ENCODE results near the gene ZNF281.
A peak's percentile ranks its signal among the peaks of the same experiment; 100 is the strongest.
"Not testable (repeated sequence)": the region's sequence is repeated elsewhere in the genome, so short reads cannot be mapped to it uniquely, and the experiment has no call there.

The ZNF281 gene, protein sequence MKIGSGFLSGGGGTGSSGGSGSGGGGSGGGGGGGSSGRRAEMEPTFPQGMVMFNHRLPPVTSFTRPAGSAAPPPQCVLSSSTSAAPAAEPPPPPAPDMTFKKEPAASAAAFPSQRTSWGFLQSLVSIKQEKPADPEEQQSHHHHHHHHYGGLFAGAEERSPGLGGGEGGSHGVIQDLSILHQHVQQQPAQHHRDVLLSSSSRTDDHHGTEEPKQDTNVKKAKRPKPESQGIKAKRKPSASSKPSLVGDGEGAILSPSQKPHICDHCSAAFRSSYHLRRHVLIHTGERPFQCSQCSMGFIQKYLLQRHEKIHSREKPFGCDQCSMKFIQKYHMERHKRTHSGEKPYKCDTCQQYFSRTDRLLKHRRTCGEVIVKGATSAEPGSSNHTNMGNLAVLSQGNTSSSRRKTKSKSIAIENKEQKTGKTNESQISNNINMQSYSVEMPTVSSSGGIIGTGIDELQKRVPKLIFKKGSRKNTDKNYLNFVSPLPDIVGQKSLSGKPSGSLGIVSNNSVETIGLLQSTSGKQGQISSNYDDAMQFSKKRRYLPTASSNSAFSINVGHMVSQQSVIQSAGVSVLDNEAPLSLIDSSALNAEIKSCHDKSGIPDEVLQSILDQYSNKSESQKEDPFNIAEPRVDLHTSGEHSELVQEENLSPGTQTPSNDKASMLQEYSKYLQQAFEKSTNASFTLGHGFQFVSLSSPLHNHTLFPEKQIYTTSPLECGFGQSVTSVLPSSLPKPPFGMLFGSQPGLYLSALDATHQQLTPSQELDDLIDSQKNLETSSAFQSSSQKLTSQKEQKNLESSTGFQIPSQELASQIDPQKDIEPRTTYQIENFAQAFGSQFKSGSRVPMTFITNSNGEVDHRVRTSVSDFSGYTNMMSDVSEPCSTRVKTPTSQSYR

DNA sequence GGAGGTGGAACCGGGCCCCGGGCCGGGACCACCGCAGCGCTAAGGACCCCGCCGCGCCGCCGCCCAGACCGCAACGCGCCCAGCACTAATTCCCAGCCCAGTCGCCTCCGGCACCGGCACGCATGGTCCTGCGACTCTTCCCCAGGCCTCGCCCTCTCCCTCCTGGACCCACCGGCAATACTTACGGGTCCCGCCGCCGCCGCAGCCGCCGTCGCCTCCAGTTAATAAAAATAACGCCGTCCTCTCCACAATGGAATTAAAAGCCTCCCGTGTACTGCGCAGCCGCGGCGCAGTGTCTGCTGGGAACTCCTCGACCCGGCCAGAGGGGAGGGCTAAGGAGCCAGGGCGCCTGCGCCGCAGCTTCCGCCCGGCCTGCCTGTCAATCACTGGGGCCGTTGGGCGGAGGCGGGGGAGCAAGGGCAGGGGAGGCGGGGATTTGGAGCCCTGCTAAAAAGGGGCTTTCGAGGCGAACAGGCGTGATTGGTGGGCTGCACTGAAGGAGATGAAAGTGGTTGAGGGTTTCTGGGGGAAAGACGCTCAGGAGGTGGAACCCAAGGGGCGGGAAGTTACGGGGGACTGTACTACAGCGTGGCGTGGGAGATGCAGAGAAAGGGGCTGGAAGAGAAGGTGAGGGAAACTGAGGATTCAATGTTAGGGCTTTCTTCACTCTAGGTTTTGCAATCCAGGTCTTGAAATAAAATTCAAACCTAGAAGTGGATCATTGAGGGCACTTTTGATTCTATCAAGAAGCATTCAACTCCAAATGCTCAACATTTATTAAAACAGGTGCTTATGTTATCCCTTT, at the start of gene ZNF281:
TSS of gene ZNF281 (minus strand) at position 276 of the 805 bp plus-strand sequence. CDS start 331 bp downstream, outside the sequence.
- DNase-seq, result peak; percentile 95

DNA sequence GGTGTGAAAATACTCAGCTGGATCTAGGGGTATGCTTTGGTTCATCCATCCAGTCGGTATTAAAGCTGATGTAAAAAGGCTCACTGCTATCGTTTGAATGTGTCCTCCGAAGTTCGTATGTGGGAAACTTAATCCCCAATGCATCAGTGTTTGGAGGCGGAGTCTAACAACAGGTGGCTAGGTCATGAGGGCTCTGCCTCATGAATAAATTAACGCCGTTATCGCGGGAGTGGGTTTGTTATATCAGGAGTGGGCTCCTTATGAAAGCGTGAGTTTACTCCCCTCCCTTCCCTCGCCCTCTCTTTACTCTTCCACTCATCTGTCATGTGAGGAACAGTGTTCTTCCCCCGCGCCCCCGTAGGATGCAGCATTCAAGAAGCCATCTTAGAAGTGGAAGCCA, 48.9 kb upstream of the ZNF281 start:
- DNase-seq, result no peak

DNA sequence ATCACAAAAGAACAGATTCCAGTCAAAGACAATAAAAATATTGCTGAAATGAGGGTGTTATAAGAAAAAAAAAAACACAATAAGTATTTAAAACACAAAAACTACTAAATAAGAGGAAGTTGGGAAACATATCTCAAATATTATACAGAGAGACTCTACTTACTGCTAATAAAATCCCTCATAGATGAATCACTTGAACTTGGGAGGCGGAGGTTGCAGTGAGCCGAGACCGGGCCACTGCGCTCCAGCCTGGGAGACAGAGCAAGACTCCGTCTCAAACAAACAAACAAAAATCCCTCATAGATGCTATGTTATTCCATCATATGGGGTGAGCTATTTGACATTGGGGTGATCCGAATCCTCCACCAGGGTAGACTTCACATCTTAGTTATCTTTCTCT, 48.0 kb upstream of the ZNF281 start:
- DNase-seq, result no peak

DNA sequence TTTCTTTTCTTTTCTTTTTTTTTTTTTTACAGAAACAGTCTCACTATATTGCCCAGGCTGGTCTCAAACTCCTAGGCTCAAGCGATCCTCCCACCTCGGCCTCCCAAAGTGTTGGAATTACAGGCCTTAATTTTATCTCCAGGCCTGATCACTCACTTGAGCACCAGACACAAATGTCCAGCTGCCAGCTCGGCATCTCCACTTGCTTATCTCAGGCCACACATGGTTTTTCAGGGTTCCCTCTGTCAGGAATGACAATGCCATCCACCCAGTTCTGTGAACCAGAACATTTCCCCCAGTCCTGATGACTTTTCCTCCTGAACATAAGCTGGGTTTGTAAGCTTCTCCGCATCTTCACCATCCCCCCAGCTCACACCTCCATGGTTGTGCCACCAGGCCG, 44.6 kb upstream of the ZNF281 start:
- no peak for DNase-seq

DNA sequence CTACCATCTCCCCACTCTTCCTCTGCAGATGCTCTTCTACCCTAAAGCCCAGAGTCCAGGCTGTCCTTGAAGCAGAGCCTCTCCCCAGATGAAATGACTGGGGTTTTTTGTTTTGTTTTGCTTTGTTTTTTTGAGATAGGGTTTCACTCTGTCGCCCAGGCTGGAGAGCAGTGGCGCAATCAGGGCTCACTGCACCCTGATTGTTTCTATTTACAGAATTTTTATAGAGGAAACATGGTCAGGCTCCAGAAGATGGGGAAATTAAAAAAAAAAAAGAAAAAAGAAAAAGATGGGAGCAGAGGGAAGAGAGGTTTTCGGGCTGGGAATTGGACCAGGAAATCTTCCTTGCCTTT, 43.7 kb upstream of the ZNF281 start:
- DNase-seq, result no peak

DNA sequence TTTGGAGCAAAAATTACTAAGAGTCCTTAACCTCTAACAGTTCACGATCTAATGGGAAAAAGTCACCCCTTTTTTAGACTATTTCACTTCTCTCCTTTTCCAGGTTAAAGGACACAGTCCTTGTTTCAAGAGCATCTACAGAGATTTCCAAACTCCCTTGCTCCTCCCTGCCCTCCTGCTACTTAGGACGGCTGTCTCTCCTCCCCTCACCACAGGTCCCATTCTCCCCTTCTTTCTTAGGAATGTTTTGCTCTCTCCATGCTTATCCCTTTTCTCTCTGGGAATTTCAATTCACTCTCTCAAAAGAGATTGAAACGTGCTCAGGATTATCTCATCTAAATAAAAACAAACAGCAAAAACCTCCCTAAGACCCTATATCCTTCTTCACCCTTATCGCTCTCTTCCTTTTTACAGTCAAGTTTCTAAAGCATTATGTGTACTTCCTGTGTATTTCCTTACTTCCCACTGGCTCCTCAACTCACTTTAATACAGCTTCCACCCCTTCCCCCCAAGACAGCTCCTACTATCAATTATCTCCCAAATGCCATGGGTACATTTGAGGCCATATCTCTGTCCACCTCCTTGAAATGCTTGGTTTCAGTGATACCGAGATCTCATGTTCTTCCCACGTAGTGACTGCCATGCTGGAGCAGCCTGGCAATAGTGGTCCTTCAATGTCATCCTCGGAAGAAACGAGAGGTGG, 43.2 kb upstream of the ZNF281 start:
- no peak for DNase-seq

DNA sequence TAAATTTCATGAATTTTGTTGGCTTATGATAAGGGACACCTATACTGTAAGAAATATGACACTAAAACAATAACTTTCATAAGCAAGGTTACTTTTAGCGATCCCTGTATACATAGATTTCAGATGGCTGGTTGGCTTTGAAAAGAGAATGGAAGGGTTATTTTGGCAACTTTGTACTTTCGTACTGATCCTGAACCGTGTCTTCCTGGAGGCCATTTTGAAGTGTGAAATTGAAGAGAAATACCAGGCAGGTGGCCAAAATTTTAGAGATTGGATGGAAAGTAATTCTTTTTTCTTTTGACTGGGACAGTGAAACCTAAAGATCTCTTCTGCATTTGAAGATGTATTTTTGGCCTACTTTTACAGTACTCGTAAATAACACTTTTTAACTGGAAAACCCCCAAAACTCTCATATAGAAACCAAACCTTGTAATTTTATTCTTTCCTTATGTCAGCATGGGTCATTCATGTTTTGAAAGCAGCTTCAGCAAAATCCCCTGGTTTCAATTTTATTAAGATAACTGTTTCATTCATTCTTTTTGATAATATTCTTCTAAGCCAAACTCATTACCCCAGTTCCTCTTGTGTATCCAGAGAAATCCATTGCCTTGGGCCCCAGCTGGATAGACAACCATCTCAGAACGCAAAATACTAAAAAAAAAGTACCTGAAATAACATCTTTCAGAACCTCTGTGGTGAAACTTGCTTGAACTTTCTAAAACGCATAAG, 38.4 kb upstream of the ZNF281 start:
- no peak for DNase-seq

DNA sequence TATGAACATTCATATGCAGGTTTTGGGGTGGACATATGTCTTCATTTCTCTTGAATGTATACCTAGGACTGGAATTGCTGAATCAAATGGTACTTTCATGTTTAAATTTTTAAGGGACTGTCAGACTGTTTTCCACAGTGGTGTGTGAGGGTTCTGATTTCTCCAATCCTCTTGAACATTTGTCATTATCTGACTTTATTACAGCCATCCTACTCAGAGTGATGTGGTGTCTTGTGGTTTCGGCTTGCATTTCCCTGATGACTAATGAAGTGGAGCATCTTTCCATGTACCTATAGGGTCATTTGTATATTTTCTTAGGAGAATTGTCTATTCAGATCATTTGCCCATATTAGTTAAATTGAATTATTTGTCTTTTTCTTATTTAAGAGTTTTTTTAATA, 35.4 kb upstream of the ZNF281 start:
- no peak for DNase-seq

DNA sequence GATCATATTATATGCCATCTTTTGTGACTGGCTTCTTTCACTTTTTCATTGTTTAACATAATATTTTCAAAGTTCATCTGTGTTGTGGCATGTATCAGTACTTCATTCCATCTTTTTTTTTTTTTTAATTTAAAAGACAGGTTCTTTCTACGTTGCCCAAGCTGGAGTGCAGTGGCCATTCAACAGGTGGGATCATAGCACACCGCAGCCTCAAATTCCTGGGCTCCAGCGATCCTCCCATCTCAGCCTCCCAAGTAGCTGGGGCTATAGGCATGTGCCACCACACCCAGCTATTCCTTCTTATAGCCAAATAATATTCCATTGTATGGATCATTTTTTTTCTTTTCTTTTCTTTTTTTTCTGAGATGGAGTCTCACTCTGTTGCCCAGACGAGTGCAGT, 34.6 kb upstream of the ZNF281 start:
- DNase-seq, result no peak

DNA sequence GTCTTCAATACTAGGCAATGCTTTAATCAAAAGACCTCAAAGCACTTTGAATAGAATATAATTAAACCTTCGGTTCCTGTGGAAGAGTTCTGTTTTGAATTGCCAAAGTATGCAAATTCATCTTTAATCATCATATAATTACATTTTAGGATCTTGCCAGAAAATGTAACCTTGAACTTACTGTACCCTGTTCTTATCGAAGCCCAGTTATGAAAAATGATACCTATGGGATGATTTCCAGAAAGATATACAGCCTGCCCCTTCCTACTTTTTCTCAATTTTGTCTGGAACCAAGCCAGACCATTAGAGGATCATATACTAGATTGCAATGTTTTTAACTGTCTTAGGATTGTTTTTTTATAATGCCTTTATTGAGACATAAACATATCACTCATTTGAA, 34.0 kb upstream of the ZNF281 start:
- no peak for DNase-seq

DNA sequence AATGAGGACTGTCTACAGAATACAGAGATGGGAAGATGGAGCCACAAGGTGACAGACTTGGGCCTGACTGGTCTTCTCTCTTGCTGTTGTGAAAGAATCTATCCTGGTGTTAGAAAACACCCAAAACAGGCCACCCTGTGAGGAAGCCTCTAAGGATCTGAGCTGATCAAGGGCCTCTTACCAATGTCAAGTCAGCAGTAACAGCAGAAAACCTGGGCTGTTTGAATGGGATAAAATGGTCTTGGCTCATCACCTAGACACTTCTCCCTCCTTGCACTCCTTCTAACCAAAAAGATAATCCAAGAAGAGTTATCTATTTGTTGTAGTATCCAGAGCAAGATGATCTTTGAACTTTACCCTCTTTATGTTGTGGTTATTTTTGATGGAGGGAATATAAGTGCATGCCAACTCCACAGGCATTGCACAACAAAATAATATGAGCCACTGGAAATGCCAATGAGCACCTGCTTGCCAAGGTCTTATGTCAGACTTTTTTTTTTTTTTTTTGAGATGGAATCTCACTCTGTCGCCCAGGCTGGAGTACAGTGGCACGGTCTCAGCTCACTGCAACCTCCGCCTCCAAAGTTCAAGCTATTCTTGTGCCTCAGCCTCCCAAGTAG, 32.8 kb upstream of the ZNF281 start:
- no peak for DNase-seq

DNA sequence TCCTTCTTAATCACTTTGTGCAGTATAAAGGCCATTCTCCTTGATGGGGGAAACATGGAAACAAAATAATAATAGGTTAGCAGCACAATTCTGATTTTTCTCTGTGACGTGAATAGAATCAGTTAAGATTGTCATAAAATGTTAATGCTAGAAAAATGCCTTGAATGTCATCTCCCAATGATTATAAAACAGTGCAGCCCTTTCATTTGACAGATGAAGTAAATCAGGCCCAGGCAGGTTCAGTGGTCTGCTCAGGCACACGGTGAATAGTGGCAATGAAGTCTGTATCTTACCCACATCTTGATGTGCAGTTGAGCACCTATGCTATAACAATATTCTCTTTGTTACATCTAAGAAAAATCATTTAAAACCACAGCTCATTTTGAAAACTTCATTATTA, 32.2 kb upstream of the ZNF281 start:
- DNase-seq, result no peak

DNA sequence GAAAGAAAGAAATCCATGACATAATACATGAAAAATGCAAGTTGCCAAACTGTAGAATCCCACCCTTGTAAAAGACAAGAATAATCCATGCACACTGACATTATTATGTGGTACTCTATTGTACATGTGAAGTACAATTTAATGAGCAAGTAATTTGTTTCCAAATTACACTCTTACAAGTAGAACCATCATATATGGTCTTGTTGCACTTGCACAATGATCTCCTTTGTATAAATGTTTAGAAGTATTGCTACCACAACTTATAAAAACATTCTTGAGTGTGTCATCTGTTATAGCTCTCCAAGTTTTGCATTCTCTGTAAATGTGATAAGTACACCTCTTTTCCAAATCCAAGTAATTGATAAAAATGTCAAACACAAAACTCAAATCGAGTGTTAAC, 29.1 kb upstream of the ZNF281 start:
- DNase-seq, result no peak

DNA sequence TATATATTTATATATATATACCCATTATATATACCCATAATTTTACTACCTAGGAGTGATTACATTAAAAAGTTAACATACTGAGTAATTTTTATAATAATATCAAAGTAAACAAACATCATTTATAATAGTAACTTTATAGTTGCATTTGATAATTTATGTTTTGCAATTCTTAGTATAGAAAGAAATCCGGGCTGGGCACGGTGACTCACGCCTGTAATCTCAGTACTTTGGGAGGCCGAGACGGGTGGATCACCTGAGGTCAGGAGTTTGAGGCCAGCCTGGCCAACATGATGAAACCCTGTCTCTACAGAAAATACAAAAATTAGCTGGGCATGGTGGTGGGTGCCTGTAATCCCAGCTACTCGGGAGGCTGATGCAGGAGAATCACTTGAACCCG, 28.6 kb upstream of the ZNF281 start:
- not testable (repeated sequence) for DNase-seq

DNA sequence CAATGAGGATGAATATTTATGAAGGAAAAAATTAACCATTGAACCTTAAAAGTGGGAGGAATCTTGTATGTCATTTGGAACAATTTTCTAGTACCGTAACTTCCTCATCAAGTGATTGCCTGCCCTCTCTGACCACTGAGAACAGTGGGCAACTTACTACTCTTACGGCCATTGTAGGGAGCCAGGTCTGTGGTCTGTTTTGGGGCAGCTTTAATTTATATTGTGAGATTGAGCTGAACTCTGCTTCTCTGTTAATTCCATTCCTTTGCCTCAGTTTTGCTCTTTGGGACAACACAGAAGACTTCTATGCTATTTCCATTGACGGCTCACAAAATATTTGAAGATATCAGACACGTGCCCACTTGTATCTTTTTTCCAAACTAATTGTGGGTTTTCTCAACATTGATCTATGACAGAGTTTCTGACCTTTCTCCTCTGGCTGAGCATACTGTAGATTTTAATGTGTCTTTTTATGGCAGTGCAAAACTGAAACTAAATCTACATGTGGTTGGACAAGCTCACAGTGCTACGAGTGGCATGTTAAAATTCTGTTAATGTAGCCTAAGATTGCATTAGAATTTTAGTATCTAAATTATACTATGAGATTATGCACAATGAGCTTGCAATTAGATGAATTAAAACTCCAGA, 27.8 kb upstream of the ZNF281 start:
- no peak for DNase-seq

DNA sequence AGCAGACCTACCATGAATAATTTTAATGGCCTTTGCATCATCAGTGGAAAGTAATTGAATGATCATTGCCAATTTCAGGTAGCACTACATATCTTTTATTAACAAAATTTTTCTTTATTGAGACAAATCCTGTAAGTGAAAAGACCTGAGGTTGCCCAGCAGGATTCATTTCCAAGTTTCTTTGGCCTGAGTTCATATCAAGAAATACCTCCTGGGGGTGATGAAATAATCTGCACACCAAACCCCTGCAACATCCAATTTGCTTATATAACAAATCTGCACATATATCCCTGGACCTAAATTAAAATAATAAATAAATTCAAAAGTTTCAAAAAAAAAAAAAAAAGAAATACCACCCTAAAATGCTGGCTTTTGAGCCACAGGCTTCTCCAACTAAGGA, 27.3 kb upstream of the ZNF281 start:
- DNase-seq, result no peak

DNA sequence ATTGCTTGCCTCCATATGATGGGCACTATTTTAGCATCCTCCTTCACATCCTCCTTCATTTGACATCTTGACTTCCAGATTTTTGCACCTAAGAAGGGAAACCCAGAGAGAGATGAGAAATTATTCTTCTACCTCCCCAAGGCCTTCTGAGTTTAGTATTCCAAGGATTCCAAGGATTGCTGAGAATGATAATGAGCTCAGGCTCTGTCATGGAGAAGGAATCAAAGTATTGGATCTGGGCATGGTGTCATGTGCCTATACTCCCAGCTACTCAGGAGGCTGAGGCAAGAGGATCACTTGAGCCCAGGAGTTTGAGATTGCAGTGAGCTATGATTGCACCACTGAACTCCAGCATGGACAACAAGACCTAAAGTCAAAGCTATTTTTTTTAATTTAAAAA, 26.6 kb upstream of the ZNF281 start:
- no peak for DNase-seq

DNA sequence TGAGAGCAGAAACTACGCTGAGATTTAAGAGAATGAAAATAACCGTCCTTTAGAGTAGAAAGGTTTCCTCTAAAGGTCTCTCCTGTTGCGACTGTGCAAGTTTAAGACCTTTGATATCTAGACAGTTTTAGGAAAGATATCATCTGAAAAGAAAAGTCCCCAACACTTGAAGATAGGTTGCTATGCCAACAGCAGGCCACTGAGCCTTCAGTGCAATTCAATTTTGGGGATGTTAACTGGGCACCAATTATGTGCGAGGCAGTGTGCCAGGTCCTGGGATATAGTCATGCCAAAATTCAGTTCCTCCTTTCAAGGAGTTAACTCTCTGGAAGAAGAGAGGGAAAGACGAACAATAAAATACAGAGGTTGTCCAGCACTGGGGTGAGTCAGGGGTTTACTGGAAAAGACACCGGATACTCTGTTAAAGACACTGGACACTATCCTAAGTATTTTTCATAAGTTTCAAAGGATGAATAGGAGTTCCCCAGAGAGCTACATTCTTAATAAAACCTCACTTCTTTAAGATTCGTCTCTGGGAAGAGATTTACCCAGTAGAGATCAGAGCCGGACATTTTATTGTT, 25.5 kb upstream of the ZNF281 start:
- no peak for DNase-seq

DNA sequence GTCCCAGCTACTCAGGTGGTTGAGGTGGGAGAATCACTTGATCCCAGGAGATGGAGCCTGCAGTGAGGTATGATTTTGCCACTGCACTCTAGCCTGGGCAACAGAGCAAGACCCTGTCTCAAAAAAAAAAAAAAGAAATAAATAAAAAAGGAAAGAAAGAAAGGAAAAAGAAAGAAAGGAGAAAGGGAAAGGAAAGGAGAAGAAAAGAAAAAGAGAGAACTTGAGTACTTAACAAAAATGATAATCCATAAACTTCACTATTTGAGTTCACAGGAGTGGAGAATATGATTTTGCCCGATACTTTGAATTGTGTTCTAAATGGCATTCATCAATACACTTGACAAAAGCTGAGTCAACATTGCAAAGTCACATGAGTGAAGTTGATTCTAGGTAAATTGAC, 23.8 kb upstream of the ZNF281 start:
- no peak for DNase-seq

DNA sequence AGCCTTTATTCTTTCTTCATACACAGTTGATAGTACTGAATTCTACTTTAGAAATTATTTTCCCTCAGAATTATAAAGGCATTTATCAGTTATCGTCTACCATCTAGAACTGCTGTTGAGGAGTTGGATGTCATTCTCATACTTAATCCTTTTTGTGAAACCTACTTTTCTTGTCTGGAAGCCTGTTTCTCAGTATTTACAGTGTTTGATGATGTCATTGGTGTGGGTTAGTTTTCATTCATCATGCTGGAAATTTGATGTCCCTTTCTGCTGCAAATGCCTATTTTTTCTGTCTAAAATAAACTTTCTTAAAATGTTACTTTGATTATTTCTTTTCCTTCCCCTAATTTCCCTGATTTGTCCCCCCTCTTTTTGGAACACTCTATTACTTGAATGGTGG, 22.8 kb upstream of the ZNF281 start:
- no peak for DNase-seq

All from right forelimb (tissue), 1 donor.